Subcutaneous abdominal adipose tissue (tissue), 5 donors: Measurements from ENCODE around the gene DMD.

Experiments used
- H3K27ac ChIP-seq: one replicate; pipeline ENCODE4 v1.7.0; 2013; ENCODE audit warnings: low read depth, mild to moderate bottlenecking, inconsistent platforms, low read length, moderate library complexity
- H3K27me3 ChIP-seq, 5 donors: one replicate each; pipeline ENCODE4 v1.7.0; 2013; ENCODE audit warnings: low read length in 5 of 5, inconsistent platforms in 1 of 5; ENCODE audit not compliant: control insufficient read depth in 5 of 5, insufficient read depth in 4 of 5
- H3K36me3 ChIP-seq, 5 donors: one replicate each; pipeline ENCODE4 v1.7.0; 2013; ENCODE audit warnings: low read length in 5 of 5; ENCODE audit not compliant: control insufficient read depth in 5 of 5, insufficient read depth in 5 of 5
- H3K4me1 ChIP-seq, 5 donors: one replicate each; pipeline ENCODE4 v1.7.0; 2013; ENCODE audit warnings: low read length in 5 of 5, mild to moderate bottlenecking in 3 of 5, moderate library complexity in 1 of 5; ENCODE audit not compliant: control insufficient read depth in 5 of 5, insufficient read depth in 5 of 5
- H3K4me3 ChIP-seq, 5 donors: one replicate each; pipeline ENCODE4 v1.7.0; 2013; ENCODE audit warnings: low read length in 5 of 5, low read depth in 1 of 5
- H3K9ac ChIP-seq, 5 donors: one replicate each; pipeline ENCODE4 v1.7.0; 2013; ENCODE audit warnings: low read length in 5 of 5, mild to moderate bottlenecking in 4 of 5, moderate library complexity in 3 of 5
- H3K9me3 ChIP-seq, 5 donors: one replicate each; pipeline ENCODE4 v1.7.0; 2013; ENCODE audit warnings: low read length in 5 of 5; ENCODE audit not compliant: control insufficient read depth in 5 of 5
- donor health status: healthy.
- donor health status: healthy.
- donor health status: healthy.
- donor health status: healthy.
- donor health status: healthy.

The DMD gene

GRCh38 chrX:31555506-31555905, 1655.8 kb downstream of the DMD start:
- no peak overlapping the region for H3K4me3 ChIP-seq
- H3K9ac ChIP-seq: no peak overlapping the region
- H3K27ac ChIP-seq: no peak overlapping the region
- no peaks in the 10 kb centered on the region for H3K4me1 ChIP-seq
- no peaks in the 10 kb centered on the region for H3K36me3 ChIP-seq
- H3K9me3 ChIP-seq: no peaks in the 10 kb centered on the region
- no peaks in the 10 kb centered on the region for H3K27me3 ChIP-seq

- H3K4me1 ChIP-seq: no peaks in the 10 kb centered on the region
- H3K27me3 ChIP-seq: no peaks in the 10 kb centered on the region
- H3K4me3 ChIP-seq: no peak overlapping the region
- no peaks in the 10 kb centered on the region for H3K9me3 ChIP-seq
- H3K9ac ChIP-seq: no peak overlapping the region
- no peaks in the 10 kb centered on the region for H3K36me3 ChIP-seq
- no peak overlapping the region for H3K27ac ChIP-seq
Observed at GRCh38 chrX:31551913-31552312, 1659.4 kb downstream of the DMD start.

DNA sequence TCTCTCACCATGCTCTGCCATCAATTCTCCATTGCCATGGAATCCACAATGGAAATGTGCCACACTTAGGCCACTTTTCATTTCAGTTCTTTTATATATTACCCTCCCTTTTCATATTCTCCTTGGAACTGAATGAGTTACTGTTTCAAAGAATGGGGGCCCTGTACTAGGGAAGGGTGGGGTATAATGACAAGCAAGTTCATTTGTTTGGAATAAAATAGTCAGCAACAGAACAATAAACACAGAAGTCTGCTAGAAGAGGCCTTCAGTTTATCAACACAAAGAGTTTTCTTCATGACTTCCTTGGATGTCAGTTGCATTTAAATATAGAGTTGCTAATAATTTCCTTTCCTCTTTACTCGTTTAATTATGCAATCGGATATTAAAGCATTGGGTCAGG, 1661.2 kb downstream of the DMD start:
- Histone ChIP-seq H3K4me1 (no peaks in the 10 kb centered on the region), H3K27ac (no peak overlapping the region), H3K36me3 (no peaks in the 10 kb centered on the region), H3K4me3 (no peak overlapping the region), H3K27me3 (peaks cover 0 to 2% (median 0%) of the 10 kb centered on the region in 5 donors), H3K9ac (no peak overlapping the region), H3K9me3 (no peaks in the 10 kb centered on the region)

DNA sequence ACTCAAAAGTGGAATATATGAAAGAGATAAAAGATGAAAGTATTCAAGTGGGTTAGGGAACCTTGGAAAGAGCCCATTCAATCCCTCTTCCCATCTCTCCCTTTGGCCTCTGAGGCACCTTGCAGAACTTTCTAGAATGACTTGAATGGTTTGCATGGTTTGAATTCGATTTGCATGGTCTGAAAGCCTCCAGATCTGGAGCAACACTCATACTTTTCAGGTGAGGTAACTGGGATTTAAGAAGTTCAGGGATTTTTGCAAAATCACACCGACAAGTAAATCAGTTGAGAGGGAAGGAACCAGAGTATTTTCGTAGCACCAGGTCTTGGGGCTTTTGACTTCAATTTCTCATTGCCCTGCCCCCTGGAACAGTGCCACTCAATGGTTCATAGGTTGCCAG, 1663.5 kb downstream of the DMD start:
- Histone ChIP-seq H3K4me3 (no peak overlapping the region), H3K27me3 (peaks cover 0 to 2% (median 0%) of the 10 kb centered on the region in 5 donors), H3K27ac (no peak overlapping the region), H3K36me3 (no peaks in the 10 kb centered on the region), H3K4me1 (no peaks in the 10 kb centered on the region), H3K9me3 (no peaks in the 10 kb centered on the region), H3K9ac (no peak overlapping the region)

DNA sequence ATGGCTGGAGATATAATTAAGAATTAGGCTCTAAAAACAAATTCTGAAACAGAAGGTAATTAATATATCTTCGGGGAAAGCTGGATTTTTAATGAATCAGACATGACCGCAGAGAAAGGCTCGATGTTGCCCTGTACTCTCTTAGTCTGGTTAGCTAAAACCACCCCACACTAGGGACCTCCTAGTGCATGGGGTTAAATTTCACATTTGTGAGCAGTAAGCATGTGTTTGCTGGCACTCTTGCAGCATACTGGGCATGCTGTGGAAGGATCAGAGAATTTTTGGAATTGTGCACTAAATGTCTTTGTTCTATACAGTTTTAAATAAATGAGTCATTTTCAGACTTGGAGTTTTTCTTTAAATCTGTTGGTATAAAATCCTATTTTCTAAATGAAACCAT, 1663.9 kb downstream of the DMD start:
- H3K36me3 ChIP-seq: no peaks in the 10 kb centered on the region
- H3K27me3 ChIP-seq: peaks cover 0 to 2% (median 0%) of the 10 kb centered on the region in 5 donors
- no peak overlapping the region for H3K9ac ChIP-seq
- no peaks in the 10 kb centered on the region for H3K4me1 ChIP-seq
- no peaks in the 10 kb centered on the region for H3K9me3 ChIP-seq
- no peak overlapping the region for H3K27ac ChIP-seq
- H3K4me3 ChIP-seq: no peak overlapping the region

DNA sequence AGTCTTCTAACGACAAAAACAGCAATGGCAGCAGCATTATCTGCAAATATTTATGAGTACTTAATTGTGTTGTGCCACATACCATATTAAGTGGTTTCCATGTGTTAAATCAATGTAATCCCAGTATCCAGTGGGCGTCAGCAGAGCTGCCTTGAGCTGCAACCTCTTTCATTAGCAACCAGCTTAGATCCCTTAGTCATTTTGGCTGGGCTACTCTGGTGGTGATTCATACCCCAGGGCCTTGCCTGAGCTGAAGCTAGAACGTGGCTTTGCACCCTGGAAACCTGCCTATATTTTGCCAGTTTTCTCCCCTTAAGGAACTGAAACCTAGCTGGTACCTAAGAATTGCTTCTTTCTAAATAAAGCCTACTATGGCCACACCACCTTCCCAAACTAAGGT, 1665.2 kb downstream of the DMD start:
- H3K4me1 ChIP-seq: no peaks in the 10 kb centered on the region
- H3K27ac ChIP-seq: no peak overlapping the region
- no peaks in the 10 kb centered on the region for H3K9me3 ChIP-seq
- H3K4me3 ChIP-seq: no peak overlapping the region
- H3K9ac ChIP-seq: no peak overlapping the region
- peaks cover 0 to 2% (median 0%) of the 10 kb centered on the region in 5 donors for H3K27me3 ChIP-seq
- no peaks in the 10 kb centered on the region for H3K36me3 ChIP-seq

GRCh38 chrX:31545726-31546125, 1665.6 kb downstream of the DMD start:
- no peak overlapping the region for H3K4me3 ChIP-seq
- H3K9me3 ChIP-seq: no peaks in the 10 kb centered on the region
- H3K36me3 ChIP-seq: no peaks in the 10 kb centered on the region
- H3K4me1 ChIP-seq: no peaks in the 10 kb centered on the region
- peaks cover 0 to 2% (median 0%) of the 10 kb centered on the region in 5 donors for H3K27me3 ChIP-seq
- no peak overlapping the region for H3K9ac ChIP-seq
- H3K27ac ChIP-seq: no peak overlapping the region

GRCh38 chrX:31545191-31545590, 1666.2 kb downstream of the DMD start:
- no peaks in the 10 kb centered on the region for H3K36me3 ChIP-seq
- H3K4me1 ChIP-seq: no peaks in the 10 kb centered on the region
- no peak overlapping the region for H3K4me3 ChIP-seq
- H3K27ac ChIP-seq: no peak overlapping the region
- H3K27me3 ChIP-seq: peaks cover 0 to 2% (median 0%) of the 10 kb centered on the region in 5 donors
- H3K9me3 ChIP-seq: no peaks in the 10 kb centered on the region
- H3K9ac ChIP-seq: no peak overlapping the region

DNA sequence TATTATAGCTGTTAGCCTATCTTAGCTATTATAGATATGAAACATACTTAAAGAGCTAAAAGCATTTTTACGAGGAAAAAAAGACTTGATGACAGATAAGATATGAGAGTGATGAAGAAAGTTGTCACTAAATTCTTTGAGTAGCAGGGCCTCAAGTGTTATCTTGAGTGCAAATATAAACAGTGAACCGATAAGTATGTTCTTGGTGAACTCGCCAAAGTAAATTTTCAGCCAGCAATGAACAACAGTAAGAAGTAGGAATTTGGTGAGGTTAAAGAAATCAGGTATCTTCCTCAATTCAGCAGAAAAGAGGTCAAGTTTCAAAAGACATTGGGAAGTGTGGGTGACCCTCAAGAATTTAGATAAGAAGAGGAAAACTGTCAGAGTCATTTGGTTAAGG, 1667.7 kb downstream of the DMD start:
- H3K36me3 ChIP-seq: no peaks in the 10 kb centered on the region
- no peaks in the 10 kb centered on the region for H3K9me3 ChIP-seq
- no peak overlapping the region for H3K4me3 ChIP-seq
- H3K4me1 ChIP-seq: no peaks in the 10 kb centered on the region
- H3K27ac ChIP-seq: no peak overlapping the region
- H3K27me3 ChIP-seq: peaks cover 0 to 2% (median 0%) of the 10 kb centered on the region in 5 donors
- no peak overlapping the region for H3K9ac ChIP-seq

DNA sequence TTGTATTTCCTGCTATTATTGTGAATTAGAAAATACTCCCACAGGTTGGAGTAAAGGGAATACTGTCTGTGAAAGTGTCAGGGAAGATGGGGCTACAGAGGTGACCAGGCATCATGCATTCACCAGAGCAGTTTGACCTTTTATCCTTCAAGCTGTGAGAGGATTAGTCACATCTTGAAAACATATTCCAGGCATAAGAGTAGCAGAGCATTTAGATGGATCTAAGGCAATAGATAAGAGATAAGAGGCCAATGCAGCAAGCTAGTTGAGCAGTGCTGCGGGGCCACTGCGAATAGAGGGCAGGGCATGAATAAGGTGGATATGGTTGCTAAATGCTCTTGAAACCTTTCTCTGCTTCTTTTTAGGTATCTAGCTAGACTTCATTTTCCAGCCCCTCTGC, 1668.8 kb downstream of the DMD start:
- Histone ChIP-seq H3K4me3 (no peak overlapping the region), H3K36me3 (no peaks in the 10 kb centered on the region), H3K27me3 (peaks cover 0 to 2% (median 0%) of the 10 kb centered on the region in 5 donors), H3K4me1 (no peaks in the 10 kb centered on the region), H3K9me3 (no peaks in the 10 kb centered on the region), H3K9ac (no peak overlapping the region), H3K27ac (no peak overlapping the region)

- Histone ChIP-seq H3K9ac (no peak overlapping the region), H3K27me3 (no peaks in the 10 kb centered on the region), H3K27ac (no peak overlapping the region), H3K4me3 (no peak overlapping the region), H3K36me3 (no peaks in the 10 kb centered on the region), H3K4me1 (no peaks in the 10 kb centered on the region), H3K9me3 (peaks cover 0 to 2% (median 0%) of the 10 kb centered on the region in 5 donors)
Observed at GRCh38 chrX:31540313-31540712, 1671.0 kb downstream of the DMD start.
